Upper lobe of left lung (tissue), 4 donors: Measurements from ENCODE around the gene PROSER3.

Experiments used
- POLR2A ChIP-seq, 4 donors: fragments of 450-650 bp; IDR thresholded peaks; one replicate each; pipeline ENCODE4 v1.5.1; 2016 to 2017; ENCODE audit warnings: antibody characterized with exemption in 4 of 4, mild to moderate bottlenecking in 2 of 4
- TF ChIP-seq, protein P1 (sequence below), 6 experiments: fragments of 450-650 bp in 4 of 6; fragments of 200-600 bp in 2 of 6; sonication (generic) in 2 of 6; IDR thresholded peaks; one replicate each; pipeline ENCODE4 v1.5.1; 2016 to 2019; ENCODE audit warnings: antibody characterized with exemption in 6 of 6

- TF ChIP-seq, protein P1, sequence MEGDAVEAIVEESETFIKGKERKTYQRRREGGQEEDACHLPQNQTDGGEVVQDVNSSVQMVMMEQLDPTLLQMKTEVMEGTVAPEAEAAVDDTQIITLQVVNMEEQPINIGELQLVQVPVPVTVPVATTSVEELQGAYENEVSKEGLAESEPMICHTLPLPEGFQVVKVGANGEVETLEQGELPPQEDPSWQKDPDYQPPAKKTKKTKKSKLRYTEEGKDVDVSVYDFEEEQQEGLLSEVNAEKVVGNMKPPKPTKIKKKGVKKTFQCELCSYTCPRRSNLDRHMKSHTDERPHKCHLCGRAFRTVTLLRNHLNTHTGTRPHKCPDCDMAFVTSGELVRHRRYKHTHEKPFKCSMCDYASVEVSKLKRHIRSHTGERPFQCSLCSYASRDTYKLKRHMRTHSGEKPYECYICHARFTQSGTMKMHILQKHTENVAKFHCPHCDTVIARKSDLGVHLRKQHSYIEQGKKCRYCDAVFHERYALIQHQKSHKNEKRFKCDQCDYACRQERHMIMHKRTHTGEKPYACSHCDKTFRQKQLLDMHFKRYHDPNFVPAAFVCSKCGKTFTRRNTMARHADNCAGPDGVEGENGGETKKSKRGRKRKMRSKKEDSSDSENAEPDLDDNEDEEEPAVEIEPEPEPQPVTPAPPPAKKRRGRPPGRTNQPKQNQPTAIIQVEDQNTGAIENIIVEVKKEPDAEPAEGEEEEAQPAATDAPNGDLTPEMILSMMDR (IDR thresholded peaks at IDR 0.05), result no peak
- TF ChIP-seq POLR2A (IDR thresholded peaks at IDR 0.05), result no peak
Measured at GRCh38 chr19:35731353-35731752, 26.6 kb upstream of the PROSER3 start.
